GM20000 (cell line): ENCODE results near the gene SLC66A2.

ENCODE experiments used
- DNase-seq: peaks from one replicate; pipeline ENCODE4 v3.0.0; 2012; ENCODE audit warnings: low spot score
- TF ChIP-seq, protein P1 (sequence below): IDR thresholded peaks from 2 replicates; pipeline ENCODE4 v1.5.1; 2012; ENCODE audit warnings: mild to moderate bottlenecking, control low read depth; ENCODE audit errors: extremely low read depth, missing control alignments

The SLC66A2 gene

GRCh38 chr18:79901665-79902064 is 49.8 kb downstream of the SLC66A2 start:
- DNase-seq, result no peak
- TF ChIP-seq, protein P1, sequence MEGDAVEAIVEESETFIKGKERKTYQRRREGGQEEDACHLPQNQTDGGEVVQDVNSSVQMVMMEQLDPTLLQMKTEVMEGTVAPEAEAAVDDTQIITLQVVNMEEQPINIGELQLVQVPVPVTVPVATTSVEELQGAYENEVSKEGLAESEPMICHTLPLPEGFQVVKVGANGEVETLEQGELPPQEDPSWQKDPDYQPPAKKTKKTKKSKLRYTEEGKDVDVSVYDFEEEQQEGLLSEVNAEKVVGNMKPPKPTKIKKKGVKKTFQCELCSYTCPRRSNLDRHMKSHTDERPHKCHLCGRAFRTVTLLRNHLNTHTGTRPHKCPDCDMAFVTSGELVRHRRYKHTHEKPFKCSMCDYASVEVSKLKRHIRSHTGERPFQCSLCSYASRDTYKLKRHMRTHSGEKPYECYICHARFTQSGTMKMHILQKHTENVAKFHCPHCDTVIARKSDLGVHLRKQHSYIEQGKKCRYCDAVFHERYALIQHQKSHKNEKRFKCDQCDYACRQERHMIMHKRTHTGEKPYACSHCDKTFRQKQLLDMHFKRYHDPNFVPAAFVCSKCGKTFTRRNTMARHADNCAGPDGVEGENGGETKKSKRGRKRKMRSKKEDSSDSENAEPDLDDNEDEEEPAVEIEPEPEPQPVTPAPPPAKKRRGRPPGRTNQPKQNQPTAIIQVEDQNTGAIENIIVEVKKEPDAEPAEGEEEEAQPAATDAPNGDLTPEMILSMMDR, result no peak

GRCh38 chr18:79900610-79901570 is 50.6 kb downstream of the SLC66A2 start:
- no peak for DNase-seq
- TF ChIP-seq, protein P1, result no peak

DNA sequence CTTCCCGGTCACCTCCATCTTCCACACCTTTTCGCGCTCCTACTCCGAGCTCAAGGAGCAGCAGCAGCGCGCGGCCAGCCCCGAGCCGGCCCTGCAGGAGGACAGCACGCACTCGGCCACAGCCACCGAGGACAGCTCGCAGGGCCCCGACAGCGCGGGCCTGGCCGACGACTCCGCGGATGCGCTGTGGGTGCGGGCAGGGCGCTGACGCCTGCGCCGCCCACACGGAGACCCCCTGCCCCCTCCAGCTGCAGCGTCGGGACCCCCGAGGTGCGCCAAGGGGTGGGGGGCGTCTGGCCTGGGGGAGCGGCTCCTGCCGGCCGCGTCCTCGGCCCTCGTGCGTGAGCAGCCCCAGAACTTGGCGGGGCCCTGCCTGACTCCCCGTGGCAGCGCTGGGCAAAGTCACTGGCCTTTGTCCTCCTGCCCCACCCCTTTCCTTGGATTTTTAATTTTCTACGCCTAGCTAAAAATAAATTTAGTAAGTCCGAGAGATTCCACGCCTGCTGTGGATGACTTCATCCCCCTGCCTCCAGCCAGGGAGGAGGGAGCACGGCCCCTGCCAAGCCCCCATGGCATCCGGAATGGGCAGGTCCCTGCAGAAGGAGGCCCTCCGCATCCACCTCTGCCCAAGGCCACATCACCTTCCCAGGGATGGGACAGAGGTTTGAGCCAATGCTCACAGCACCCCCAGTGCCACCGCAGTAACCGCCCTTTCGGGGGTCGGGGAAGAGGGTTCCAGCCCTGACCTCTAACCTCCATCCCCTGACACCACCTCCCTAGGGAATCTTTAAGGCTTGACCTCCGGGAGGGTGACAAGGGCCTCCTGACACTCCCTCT is 51.6 kb downstream of the SLC66A2 start:
- TF ChIP-seq, protein P1, result no peak
- DNase-seq, result no peak

GRCh38 chr18:79898952-79899608 is 52.4 kb downstream of the SLC66A2 start:
- DNase-seq, result no peak
- TF ChIP-seq, protein P1, result no peak

DNA sequence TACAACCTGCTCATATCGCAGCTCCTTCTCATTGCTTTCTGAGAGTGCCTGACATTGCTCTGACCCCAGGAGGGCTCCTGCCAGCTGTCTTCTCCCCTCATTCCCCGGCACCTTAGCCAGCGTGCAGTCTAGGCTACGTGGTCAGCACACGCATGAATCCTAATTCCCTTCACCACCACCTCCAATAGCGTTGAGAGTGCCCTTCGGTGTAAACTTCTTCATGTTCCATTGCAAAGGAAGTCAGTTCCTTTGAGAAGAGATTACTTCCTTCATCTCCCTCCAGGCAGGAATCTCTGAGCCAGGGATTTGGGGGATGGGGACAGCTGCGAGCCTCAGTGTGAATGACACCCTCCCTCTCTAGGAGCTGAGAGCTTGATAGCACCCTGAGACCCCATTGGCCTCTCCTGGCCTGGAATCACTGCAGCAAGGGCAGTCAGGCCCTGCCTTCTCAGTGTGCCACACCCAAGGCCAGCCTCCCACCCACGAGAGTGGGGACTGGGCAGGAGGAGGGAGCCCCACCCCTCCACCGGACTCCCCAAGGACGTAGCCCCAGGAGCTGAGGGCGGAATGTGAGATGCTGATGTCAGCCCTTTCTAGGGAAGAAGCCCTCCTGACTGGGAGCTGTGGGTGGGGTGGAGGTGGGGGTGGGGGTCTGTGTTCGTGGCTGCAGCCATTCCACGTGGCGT is 53.4 kb downstream of the SLC66A2 start:
- DNase-seq, result no peak
- TF ChIP-seq, protein P1, result no peak

DNA sequence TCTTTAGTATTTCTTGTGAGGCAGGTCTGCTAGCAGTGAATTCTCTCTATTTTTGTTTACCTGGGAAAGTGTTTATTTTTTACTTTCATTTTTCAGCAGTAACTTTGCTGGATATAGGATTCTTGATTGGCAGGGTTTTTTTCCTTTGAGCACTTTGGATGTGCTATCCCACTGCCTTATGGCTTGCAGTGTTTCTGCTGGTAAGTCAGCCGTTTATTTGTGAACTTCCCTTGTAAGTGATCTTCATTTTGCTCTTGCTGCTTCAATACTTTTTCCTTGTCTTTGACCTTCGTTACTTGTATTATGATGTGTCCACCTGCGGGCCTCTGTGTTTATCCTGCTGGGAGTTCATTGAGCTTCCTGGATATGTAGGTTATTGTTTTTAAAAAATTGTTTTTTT is 54.7 kb downstream of the SLC66A2 start:
- no peak for DNase-seq
- TF ChIP-seq, protein P1, result no peak
